ENCODE data around the gene TP63.

DNA sequence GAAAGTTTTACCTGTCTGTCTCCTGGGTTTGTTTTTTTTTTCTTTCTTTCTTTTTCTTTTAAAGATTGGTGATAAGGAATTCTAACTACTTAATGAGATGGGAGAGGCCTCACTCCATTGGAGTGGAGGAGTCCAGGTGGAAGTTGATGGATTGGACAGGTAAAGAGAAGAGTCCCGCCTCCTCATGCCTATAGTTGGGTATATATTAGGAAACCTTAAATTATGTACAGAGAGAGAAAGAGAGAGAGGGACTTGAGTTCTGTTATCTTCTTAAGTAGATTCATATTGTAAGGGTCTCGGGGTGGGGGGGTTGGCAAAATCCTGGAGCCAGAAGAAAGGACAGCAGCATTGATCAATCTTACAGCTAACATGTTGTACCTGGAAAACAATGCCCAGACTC lies 158.2 kb downstream of the TP63 start:
- TF ChIP-seq, protein P1, sequence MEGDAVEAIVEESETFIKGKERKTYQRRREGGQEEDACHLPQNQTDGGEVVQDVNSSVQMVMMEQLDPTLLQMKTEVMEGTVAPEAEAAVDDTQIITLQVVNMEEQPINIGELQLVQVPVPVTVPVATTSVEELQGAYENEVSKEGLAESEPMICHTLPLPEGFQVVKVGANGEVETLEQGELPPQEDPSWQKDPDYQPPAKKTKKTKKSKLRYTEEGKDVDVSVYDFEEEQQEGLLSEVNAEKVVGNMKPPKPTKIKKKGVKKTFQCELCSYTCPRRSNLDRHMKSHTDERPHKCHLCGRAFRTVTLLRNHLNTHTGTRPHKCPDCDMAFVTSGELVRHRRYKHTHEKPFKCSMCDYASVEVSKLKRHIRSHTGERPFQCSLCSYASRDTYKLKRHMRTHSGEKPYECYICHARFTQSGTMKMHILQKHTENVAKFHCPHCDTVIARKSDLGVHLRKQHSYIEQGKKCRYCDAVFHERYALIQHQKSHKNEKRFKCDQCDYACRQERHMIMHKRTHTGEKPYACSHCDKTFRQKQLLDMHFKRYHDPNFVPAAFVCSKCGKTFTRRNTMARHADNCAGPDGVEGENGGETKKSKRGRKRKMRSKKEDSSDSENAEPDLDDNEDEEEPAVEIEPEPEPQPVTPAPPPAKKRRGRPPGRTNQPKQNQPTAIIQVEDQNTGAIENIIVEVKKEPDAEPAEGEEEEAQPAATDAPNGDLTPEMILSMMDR (IDR thresholded peaks at IDR 0.05; ENCODE audit: poor library complexity, severe bottlenecking) = no peak
- TF ChIP-seq SMC3 (conservative IDR thresholded peaks at IDR 0.05; ENCODE audit: poor library complexity) (no peak), EP300 (conservative IDR thresholded peaks at IDR 0.05; ENCODE audit: poor library complexity, severe bottlenecking) (no peak)
